ENCODE measurements around the gene ITGB5.

- no peak for TF ChIP-seq ATF1 (CRISPR knock-in tag; IDR thresholded peaks at IDR 0.05)
- TF ChIP-seq ATF3 (CRISPR knock-in tag; conservative IDR thresholded peaks at IDR 0.05), result no peak
- TF ChIP-seq ETV6 (CRISPR knock-in tag; IDR thresholded peaks at IDR 0.05), result no peak
- no peak for TF ChIP-seq CTCF (IDR thresholded peaks at IDR 0.05)
- no peak for TF ChIP-seq FOXK1 (CRISPR knock-in tag; IDR thresholded peaks at IDR 0.05)
- no peak for TF ChIP-seq ELF4 (CRISPR knock-in tag; IDR thresholded peaks at IDR 0.05; ENCODE audit: low read depth)
- no peak for TF ChIP-seq EMX1 (CRISPR knock-in tag; IDR thresholded peaks at IDR 0.05)
- no peak for TF ChIP-seq CREB1 (CRISPR knock-in tag; IDR thresholded peaks at IDR 0.05)
Observed at GRCh38 chr3:124840331-124840730, 46.8 kb downstream of the ITGB5 start.

Data from WTC11 (cell line).